Chondrocyte (in vitro differentiated cells): ENCODE measurements around the gene NRF1. TPM values are rescaled to one million over a fixed set of nuclear protein-coding genes. Genes with fewer than 3 reads are reported as not detected.
"Not testable (repeated sequence)": the region's sequence is repeated elsewhere in the genome, so short reads cannot be mapped to it uniquely, and the experiment has no call there.

Source experiments
- DNase-seq: peaks from one replicate; pipeline ENCODE4 v3.0.0; 2021; ENCODE audit warnings: mixed read lengths, low spot score
- H3K27ac Mint-ChIP-seq: one replicate; pipeline ENCODE4 v1.8.0; 2021; ENCODE audit warnings: mild to moderate bottlenecking, moderate library complexity, mixed read lengths; ENCODE audit not compliant: unreplicated experiment
- H3K27me3 Mint-ChIP-seq: 2 replicates; pipeline ENCODE4 v1.8.0; 2021; ENCODE audit warnings: low read depth, mixed read lengths
- H3K36me3 Mint-ChIP-seq: 2 replicates; pipeline ENCODE4 v1.8.0; 2021; ENCODE audit warnings: low read depth, mixed read lengths
- H3K4me1 Mint-ChIP-seq: 2 replicates; pipeline ENCODE4 v1.8.0; 2021; ENCODE audit warnings: low read depth, mild to moderate bottlenecking, mixed read lengths
- H3K4me3 Mint-ChIP-seq: one replicate; pipeline ENCODE4 v1.8.0; 2021; ENCODE audit warnings: mild to moderate bottlenecking, moderate library complexity, mixed read lengths; ENCODE audit not compliant: unreplicated experiment
- H3K9me3 Mint-ChIP-seq: 2 replicates; pipeline ENCODE4 v1.8.0; 2021; ENCODE audit warnings: low read depth, mixed read lengths
- CTCF ChIP-seq: fragments of 200-600 bp; sonication (generic); IDR thresholded peaks from 2 replicates; pipeline ENCODE4 v1.5.0; 2021; ENCODE audit warnings: antibody characterized with exemption, mild to moderate bottlenecking, moderate library complexity
- total RNA-seq: library from RNA; stranded (reverse); gene quantifications from 3 replicates; pipeline ENCODE4 v1.2.1, GENCODE V29; 2021

NRF1 gene
- total RNA-seq, 1 donor from 2014 or later = 13.3 TPM

- peaks cover 3% of the 10 kb centered on the region for H3K4me1 Mint-ChIP-seq
- H3K4me3 Mint-ChIP-seq = no peak overlapping the region
- H3K27me3 Mint-ChIP-seq = no peaks in the 10 kb centered on the region
- H3K9me3 Mint-ChIP-seq = peaks cover 10% of the 10 kb centered on the region
- H3K27ac Mint-ChIP-seq = no peak overlapping the region
- no peak for DNase-seq
- no peak for TF ChIP-seq CTCF
- H3K36me3 Mint-ChIP-seq = peaks cover 3% of the 10 kb centered on the region
Measured at GRCh38 chr7:129576138-129576537, 35.4 kb upstream of the NRF1 start.

DNA sequence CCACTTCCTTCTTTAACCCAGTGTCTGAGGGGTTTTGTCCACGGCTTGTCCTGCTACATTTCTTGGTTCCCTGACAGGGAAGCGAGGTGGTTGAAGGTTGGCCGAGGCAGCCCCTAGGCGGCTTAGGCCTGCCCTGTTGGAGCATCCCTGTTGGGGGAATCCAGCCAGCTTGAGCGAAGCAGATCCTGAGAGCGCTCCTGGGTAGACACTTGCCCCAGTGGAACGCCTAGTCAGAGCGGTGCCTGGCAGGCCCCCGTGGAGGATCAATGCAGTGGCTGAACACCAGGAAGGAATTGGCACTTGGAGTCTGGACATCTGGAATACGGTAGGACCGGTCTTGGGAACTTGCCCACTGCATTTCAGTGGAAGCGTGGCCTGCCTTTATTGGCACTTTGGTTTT is 32.7 kb upstream of the NRF1 start:
- peaks cover 3% of the 10 kb centered on the region for H3K4me1 Mint-ChIP-seq
- peaks cover 3% of the 10 kb centered on the region for H3K36me3 Mint-ChIP-seq
- TF ChIP-seq CTCF = no peak
- DNase-seq = no peak
- H3K4me3 Mint-ChIP-seq = no peak overlapping the region
- no peak overlapping the region for H3K27ac Mint-ChIP-seq
- peaks cover 10% of the 10 kb centered on the region for H3K9me3 Mint-ChIP-seq
- H3K27me3 Mint-ChIP-seq = no peaks in the 10 kb centered on the region

DNA sequence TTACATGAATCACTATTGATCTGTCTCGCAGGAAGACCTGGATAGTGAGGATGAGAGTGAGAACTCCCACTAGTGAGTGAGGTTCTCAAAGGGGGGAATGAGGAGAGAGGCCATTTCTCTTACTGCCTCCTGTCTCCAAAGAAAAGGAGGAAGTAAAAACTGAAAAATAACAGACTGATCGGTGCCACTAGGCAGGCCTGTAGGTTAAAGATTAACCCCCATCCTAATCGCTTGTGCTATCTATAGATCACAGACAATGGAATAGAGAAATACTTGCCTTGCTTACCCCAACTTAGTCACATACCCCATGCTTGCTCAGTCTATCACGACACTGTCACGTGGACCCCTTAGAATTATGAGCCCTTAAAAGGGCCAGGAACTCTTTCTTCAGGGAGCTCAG is 25.3 kb upstream of the NRF1 start:
- not testable (repeated sequence) for H3K27me3 Mint-ChIP-seq, H3K4me1 Mint-ChIP-seq, H3K27ac Mint-ChIP-seq, DNase-seq, H3K4me3 Mint-ChIP-seq
- Mint-ChIP-seq H3K9me3 (peaks cover 33% of the 10 kb centered on the region), H3K36me3 (peaks cover 12% of the 10 kb centered on the region)

DNA sequence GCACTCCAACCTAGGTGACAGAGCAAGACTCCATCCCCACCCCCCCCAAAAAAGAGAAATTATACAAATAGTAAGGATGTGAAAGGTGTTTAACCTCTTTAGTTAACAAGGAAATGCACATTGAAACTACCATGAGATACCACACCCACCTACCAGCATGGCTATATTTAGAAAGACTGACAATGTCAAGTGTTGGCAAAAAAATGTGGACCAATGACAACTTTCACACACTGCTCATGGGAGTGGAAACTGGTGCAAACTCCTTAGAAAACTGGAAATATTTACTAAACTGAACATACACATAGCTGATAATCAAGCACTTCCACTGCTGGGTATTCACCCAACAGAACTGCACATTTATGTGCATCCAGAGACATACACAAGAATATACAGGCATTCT is 23.3 kb upstream of the NRF1 start:
- DNase-seq = no peak
- Mint-ChIP-seq H3K4me3 (no peak overlapping the region), H3K4me1 (no peaks in the 10 kb centered on the region), H3K27me3 (no peaks in the 10 kb centered on the region), H3K36me3 (peaks cover 12% of the 10 kb centered on the region), H3K9me3 (peaks cover 39% of the 10 kb centered on the region), H3K27ac (no peak overlapping the region)
- no peak for TF ChIP-seq CTCF

DNA sequence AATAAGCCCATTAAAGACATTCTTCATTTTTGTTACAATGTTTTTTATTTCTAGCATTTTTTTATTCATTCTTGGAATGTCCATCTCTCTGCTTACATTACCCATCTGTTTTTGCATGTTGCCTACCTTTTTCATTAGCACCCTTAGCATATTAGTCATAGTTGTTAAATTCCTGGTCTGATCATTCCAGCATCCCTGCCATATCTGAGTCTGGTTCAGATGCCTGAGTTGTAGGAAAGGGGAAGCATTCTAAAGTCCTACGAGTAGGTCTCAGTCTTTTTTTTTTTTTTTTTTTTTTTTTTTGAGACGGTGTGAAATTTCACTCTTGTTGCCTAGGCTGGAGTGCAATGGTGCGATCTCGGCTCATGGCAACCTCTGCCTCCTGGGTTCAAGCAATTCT is 19.7 kb upstream of the NRF1 start:
- H3K27ac Mint-ChIP-seq = no peak overlapping the region
- H3K36me3 Mint-ChIP-seq = peaks cover 1% of the 10 kb centered on the region
- no peak overlapping the region for H3K4me3 Mint-ChIP-seq
- no peak for DNase-seq
- no peaks in the 10 kb centered on the region for H3K4me1 Mint-ChIP-seq
- H3K27me3 Mint-ChIP-seq = no peaks in the 10 kb centered on the region
- no peak for TF ChIP-seq CTCF
- peaks cover 18% of the 10 kb centered on the region for H3K9me3 Mint-ChIP-seq

- H3K27me3 Mint-ChIP-seq, H3K4me3 Mint-ChIP-seq, H3K36me3 Mint-ChIP-seq: not testable (repeated sequence)
Measured at GRCh38 chr7:129596386-129596785, 15.1 kb upstream of the NRF1 start.

More at GRCh38 chr7:129596386-129596785, 15.1 kb upstream of the NRF1 start:
- not testable (repeated sequence) for H3K9me3 Mint-ChIP-seq, DNase-seq, H3K4me1 Mint-ChIP-seq, H3K27ac Mint-ChIP-seq
